Measurements from ENCODE around the gene GPR173. TPM values are rescaled to one million over a fixed set of nuclear protein-coding genes. Genes with fewer than 3 reads are reported as not detected.

GPR173 gene
- total RNA-seq, 6 experiments from 2014 or later, result 0.13 to 0.51 (median 0.23) TPM; not detected in 3

DNA sequence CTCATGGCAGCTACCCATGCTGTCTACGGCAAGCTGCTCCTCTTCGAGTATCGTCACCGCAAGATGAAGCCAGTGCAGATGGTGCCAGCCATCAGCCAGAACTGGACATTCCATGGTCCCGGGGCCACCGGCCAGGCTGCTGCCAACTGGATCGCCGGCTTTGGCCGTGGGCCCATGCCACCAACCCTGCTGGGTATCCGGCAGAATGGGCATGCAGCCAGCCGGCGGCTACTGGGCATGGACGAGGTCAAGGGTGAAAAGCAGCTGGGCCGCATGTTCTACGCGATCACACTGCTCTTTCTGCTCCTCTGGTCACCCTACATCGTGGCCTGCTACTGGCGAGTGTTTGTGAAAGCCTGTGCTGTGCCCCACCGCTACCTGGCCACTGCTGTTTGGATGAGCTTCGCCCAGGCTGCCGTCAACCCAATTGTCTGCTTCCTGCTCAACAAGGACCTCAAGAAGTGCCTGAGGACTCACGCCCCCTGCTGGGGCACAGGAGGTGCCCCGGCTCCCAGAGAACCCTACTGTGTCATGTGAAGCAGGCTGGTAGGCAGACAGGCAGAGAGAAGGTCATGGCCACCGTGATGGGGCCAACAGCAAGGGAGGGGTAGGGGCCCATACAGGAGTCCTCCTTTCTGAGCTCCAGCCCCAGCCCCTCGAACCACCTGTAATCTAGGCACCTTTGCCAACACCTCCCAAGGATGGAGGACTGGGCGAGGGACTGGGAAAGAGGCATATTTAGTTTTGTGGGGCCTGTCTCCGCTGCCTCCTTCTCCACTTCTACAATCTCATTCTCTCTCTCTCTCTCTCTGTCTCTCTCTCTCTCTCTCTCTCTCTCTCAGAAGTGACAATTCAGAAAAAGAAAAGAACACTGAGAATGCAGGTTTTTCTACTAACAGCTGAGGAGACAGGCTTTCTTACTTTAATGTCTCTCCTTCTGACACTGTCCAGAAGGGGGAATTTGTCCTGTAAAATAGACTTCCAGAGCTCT is 28.9 kb downstream of the GPR173 start:
- TF ChIP-seq, protein P1, sequence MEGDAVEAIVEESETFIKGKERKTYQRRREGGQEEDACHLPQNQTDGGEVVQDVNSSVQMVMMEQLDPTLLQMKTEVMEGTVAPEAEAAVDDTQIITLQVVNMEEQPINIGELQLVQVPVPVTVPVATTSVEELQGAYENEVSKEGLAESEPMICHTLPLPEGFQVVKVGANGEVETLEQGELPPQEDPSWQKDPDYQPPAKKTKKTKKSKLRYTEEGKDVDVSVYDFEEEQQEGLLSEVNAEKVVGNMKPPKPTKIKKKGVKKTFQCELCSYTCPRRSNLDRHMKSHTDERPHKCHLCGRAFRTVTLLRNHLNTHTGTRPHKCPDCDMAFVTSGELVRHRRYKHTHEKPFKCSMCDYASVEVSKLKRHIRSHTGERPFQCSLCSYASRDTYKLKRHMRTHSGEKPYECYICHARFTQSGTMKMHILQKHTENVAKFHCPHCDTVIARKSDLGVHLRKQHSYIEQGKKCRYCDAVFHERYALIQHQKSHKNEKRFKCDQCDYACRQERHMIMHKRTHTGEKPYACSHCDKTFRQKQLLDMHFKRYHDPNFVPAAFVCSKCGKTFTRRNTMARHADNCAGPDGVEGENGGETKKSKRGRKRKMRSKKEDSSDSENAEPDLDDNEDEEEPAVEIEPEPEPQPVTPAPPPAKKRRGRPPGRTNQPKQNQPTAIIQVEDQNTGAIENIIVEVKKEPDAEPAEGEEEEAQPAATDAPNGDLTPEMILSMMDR (IDR thresholded peaks at IDR 0.05), result no peak
- TF ChIP-seq POLR2A (IDR thresholded peaks at IDR 0.05), result no peak
- ATAC-seq (no peak), DNase-seq (no peak)
- no peak overlapping the region for H3K27ac ChIP-seq
- H3K4me3 ChIP-seq, result no peak overlapping the region
- 100% methylated on average over 3 of the region's 27 CpGs for WGBS (ENCODE audit: insufficient coverage, low coverage, low lambda C conversion rate, missing lambda C conversion rate)
- H3K27me3 ChIP-seq, result no peaks in the 10 kb centered on the region
- no peaks in the 10 kb centered on the region for H3K9me3 ChIP-seq
- intact Hi-C loops (cut with DNase I), result no loop called here
- H3K4me1 ChIP-seq, result no peaks in the 10 kb centered on the region
- H3K36me3 ChIP-seq, result no peaks in the 10 kb centered on the region

DNA sequence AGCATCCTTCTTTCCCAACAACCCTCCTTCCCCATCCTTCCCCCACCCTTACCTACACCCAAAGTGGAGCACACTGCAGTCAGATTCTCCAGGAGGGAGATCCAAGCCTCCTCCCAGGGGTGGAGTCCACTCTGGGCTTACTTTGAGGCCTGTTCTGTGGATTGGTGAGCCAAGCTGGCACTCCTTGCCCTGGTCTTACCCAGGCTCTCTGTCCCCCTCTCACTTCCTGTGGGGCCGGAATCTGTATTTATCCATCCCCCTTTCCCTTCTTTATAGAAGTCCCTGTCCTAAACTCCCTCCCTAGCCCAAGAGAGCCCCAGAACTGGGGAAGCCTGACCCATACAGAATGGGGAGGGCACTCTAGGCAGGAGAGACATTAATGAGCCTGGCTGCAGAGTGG is 30.4 kb downstream of the GPR173 start:
- 86% methylated on average over 1 of the region's 1 CpG for WGBS (ENCODE audit: insufficient coverage, low coverage, low lambda C conversion rate, missing lambda C conversion rate)
- Histone ChIP-seq H3K9me3 (no peaks in the 10 kb centered on the region), H3K4me1 (peaks cover 0 to 3% (median 0%) of the 10 kb centered on the region in 4 donors), H3K27me3 (no peaks in the 10 kb centered on the region), H3K27ac (no peak overlapping the region), H3K4me3 (no peak overlapping the region), H3K36me3 (no peaks in the 10 kb centered on the region)
- TF ChIP-seq, protein P1 (IDR thresholded peaks at IDR 0.05), result no peak
- TF ChIP-seq POLR2A (IDR thresholded peaks at IDR 0.05), result no peak
- DNase-seq (no peak), ATAC-seq (no peak)
- intact Hi-C loops (cut with DNase I), result no loop called here

DNA sequence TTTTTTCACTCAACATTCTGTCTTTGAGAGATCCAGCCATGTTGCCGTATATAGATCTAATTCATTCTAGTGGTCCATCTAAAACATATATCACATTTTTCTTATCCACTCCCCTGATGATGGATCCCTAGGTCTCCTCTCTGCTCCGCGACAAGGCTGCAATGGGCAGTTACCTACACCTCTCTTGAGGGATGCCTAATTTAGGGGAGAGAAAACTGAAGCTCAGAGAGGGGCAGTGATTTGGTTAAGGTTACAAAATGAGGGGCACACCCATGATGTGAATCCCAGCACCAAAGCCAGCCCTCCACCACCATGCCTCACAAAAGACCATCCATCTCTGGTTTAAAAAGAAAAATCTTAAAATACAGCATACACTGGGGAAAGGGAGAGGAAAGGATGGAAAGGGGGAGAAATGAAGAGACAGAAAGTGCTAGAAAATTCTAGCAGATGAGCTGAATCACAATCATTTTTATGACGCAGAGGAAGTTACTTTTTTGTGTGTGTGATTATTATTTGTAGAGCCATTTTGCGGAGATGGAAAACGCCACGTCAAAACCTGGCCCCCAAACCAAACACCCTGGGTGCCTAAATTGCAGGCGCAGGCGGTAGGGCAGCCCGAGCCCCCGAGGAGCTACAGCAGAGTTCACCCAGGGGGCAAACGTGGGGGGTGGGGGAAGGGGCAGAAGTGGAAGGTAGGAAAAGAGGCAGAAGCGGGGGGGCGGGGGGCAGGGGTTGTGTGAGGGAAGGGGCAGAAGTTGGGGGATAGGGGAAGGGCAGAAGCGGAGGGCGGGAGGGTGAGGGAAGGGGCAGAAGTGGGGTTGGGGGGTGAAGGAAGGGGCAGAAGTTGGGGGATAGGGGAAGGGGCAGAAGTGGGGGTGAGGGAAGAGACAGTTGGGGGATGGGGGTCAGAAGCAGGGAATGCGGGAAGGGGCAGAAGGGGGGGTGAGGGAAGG is 32.3 kb downstream of the GPR173 start:
- ATAC-seq (no peak), DNase-seq (no peak)
- Histone ChIP-seq H3K36me3 (no peaks in the 10 kb centered on the region), H3K27me3 (no peaks in the 10 kb centered on the region), H3K4me3 (no peak overlapping the region), H3K9me3 (no peaks in the 10 kb centered on the region), H3K4me1 (peaks cover 0 to 3% (median 0%) of the 10 kb centered on the region in 4 donors), H3K27ac (peak overlapping the region in 2 of 3 donors; percentile 37 to 44)
- 30% methylated on average over 15 of the region's 17 CpGs for WGBS (ENCODE audit: insufficient coverage, low coverage, low lambda C conversion rate, missing lambda C conversion rate)
- TF ChIP-seq, protein P1 (IDR thresholded peaks at IDR 0.05), result no peak
- TF ChIP-seq POLR2A (IDR thresholded peaks at IDR 0.05), result no peak
- intact Hi-C loops (cut with DNase I), result no loop called here

DNA sequence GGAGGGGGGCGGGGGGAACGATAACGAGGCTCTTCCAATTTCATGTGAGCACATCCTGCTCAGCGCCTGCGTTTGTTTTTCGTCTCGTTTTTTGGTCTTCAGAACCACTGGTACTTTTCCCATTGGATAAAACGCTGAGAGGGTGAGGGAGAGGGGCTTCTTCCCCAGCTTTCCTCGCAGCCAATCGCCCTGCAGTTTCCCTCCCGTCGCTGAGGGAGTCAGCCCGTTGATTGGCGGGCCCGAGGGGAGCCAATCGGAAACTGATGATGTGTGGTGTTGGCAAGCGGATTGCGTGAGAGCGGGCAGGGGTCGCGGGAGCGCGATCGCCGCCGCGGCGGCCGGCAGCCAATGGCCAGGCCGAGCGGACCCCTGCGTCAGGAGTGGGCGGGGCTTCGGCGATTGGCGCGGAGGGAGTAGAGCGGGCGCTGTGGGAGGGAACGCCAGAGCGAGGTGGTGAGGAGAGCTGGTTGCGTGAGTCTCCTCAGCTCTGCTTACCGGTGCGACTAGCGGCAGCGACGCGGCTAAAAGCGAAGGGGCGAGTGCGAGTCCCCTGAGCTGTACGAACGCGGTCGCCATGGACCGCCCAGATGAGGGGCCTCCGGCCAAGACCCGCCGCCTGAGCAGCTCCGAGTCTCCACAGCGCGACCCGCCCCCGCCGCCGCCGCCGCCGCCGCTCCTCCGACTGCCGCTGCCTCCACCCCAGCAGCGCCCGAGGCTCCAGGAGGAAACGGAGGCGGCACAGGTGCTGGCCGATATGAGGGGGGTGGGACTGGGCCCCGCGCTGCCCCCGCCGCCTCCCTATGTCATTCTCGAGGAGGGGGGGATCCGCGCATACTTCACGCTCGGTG is 33.6 kb downstream of the GPR173 start, which contains the start of gene TSPYL2:
Gene TSPYL2, plus strand, starts transcription at position 443 of the 848 bp plus-strand sequence. Its CDS starts 132 bp downstream, at position 575.
- ATAC-seq (peak; percentile 94 to 97 (median 96)), DNase-seq (peak; percentile 94)
- Histone ChIP-seq H3K27me3 (no peaks in the 10 kb centered on the region), H3K9me3 (no peaks in the 10 kb centered on the region), H3K4me3 (peak within 1 kb of the TSS; percentile 66 to 69 (median 68)), H3K4me1 (peaks cover 0 to 3% (median 0%) of the 10 kb centered on the region in 4 donors), H3K27ac (peak within 1 kb of the TSS; percentile 75 to 82 (median 78)), H3K36me3 (no peaks in the 10 kb centered on the region)
- 39% methylated on average over 55 of the region's 86 CpGs for WGBS (ENCODE audit: insufficient coverage, low coverage, low lambda C conversion rate, missing lambda C conversion rate)
- peak; percentile 99 for TF ChIP-seq POLR2A (IDR thresholded peaks at IDR 0.05)
- TF ChIP-seq, protein P1 (IDR thresholded peaks at IDR 0.05), result no peak
- intact Hi-C loops (cut with DNase I), result no loop called here
